Mucosa of rectum (tissue), 2 donors: Measurements from ENCODE around the gene UBXN1.

Source experiments
- H3K27ac ChIP-seq, 2 donors: one replicate each; pipeline ENCODE4 v1.7.0; 2013; ENCODE audit warnings: inconsistent platforms in 2 of 2, low read depth in 2 of 2, low read length in 2 of 2
- H3K27me3 ChIP-seq, 2 donors: one replicate each; pipeline ENCODE4 v1.7.0; 2013; ENCODE audit warnings: low read length in 2 of 2; ENCODE audit not compliant: control insufficient read depth in 2 of 2, insufficient read depth in 2 of 2
- H3K36me3 ChIP-seq, 2 donors: one replicate each; pipeline ENCODE4 v1.7.0; 2013; ENCODE audit warnings: low read length in 2 of 2; ENCODE audit not compliant: control insufficient read depth in 2 of 2, insufficient read depth in 2 of 2
- H3K4me1 ChIP-seq, 2 donors: one replicate each; pipeline ENCODE4 v1.7.0; 2013; ENCODE audit warnings: low read length in 2 of 2, mild to moderate bottlenecking in 1 of 2; ENCODE audit not compliant: control insufficient read depth in 2 of 2, insufficient read depth in 2 of 2
- H3K4me3 ChIP-seq, 2 donors: one replicate each; pipeline ENCODE4 v1.7.0; 2013; ENCODE audit warnings: low read length in 2 of 2
- H3K9ac ChIP-seq, 2 donors: one replicate each; pipeline ENCODE4 v1.7.0; 2013; ENCODE audit warnings: low read length in 2 of 2, low read depth in 1 of 2, mild to moderate bottlenecking in 1 of 2
- H3K9me3 ChIP-seq, 2 donors: one replicate each; pipeline ENCODE4 v1.7.0; 2013; ENCODE audit warnings: low read length in 2 of 2; ENCODE audit not compliant: control insufficient read depth in 2 of 2
- donor health status: healthy.
- donor health status: Normal muscosa, but diverticular disease.

Gene UBXN1

GRCh38 chr11:62646825-62647608 is 31.9 kb downstream of the UBXN1 start:
- H3K36me3 ChIP-seq = peaks cover 12 to 30% of the 10 kb centered on the region in 2 donors
- H3K4me3 ChIP-seq = peak overlapping the region; percentile 1 to 6
- peaks cover 16 to 20% of the 10 kb centered on the region in 2 donors for H3K4me1 ChIP-seq
- H3K9ac ChIP-seq = no peak overlapping the region
- H3K9me3 ChIP-seq = no peaks in the 10 kb centered on the region
- no peaks in the 10 kb centered on the region for H3K27me3 ChIP-seq
- H3K27ac ChIP-seq = no peak overlapping the region

- Histone ChIP-seq H3K9me3 (no peaks in the 10 kb centered on the region), H3K9ac (peak within 1 kb of the TSS; percentile 84 to 85), H3K27me3 (no peaks in the 10 kb centered on the region), H3K36me3 (peaks cover 12 to 30% of the 10 kb centered on the region in 2 donors), H3K27ac (peak within 1 kb of the TSS; percentile 70 to 91), H3K4me3 (peak within 1 kb of the TSS; percentile 72 to 94), H3K4me1 (peaks cover 11 to 16% of the 10 kb centered on the region in 2 donors)
Observed at GRCh38 chr11:62645946-62646824, 32.7 kb downstream of the UBXN1 start, which contains the start of gene GANAB. Gene GANAB (minus strand): TSS chr11:62646613. CDS start chr11:62646599, 14 bp downstream.

- H3K27me3 ChIP-seq = no peaks in the 10 kb centered on the region
- H3K9me3 ChIP-seq = no peaks in the 10 kb centered on the region
- H3K4me3 ChIP-seq = peak overlapping the region; percentile 72 to 94
- H3K9ac ChIP-seq = peak overlapping the region; percentile 84 to 85
- H3K27ac ChIP-seq = peak overlapping the region; percentile 70 to 91
- peaks cover 12 to 30% of the 10 kb centered on the region in 2 donors for H3K36me3 ChIP-seq
- H3K4me1 ChIP-seq = peaks cover 11 to 16% of the 10 kb centered on the region in 2 donors
Observed at GRCh38 chr11:62645671-62645945, 33.3 kb downstream of the UBXN1 start.

- Histone ChIP-seq H3K27me3 (no peaks in the 10 kb centered on the region), H3K4me1 (peaks cover 11 to 16% of the 10 kb centered on the region in 2 donors), H3K36me3 (peaks cover 11 to 27% of the 10 kb centered on the region in 2 donors), H3K9ac (no peak overlapping the region), H3K4me3 (no peak overlapping the region), H3K27ac (no peak overlapping the region), H3K9me3 (no peaks in the 10 kb centered on the region)
Observed at GRCh38 chr11:62644220-62644619, 34.7 kb downstream of the UBXN1 start.

GRCh38 chr11:62632492-62632891 is 46.4 kb downstream of the UBXN1 start:
- Histone ChIP-seq H3K27ac (no peak overlapping the region), H3K9ac (no peak overlapping the region), H3K4me1 (no peaks in the 10 kb centered on the region), H3K4me3 (no peak overlapping the region), H3K9me3 (no peaks in the 10 kb centered on the region), H3K36me3 (peaks cover 54 to 78% of the 10 kb centered on the region in 2 donors), H3K27me3 (no peaks in the 10 kb centered on the region)

- Histone ChIP-seq H3K9me3 (no peaks in the 10 kb centered on the region), H3K27ac (no peak overlapping the region), H3K9ac (no peak overlapping the region), H3K27me3 (no peaks in the 10 kb centered on the region), H3K4me3 (no peak overlapping the region), H3K4me1 (no peaks in the 10 kb centered on the region), H3K36me3 (peaks cover 56 to 69% of the 10 kb centered on the region in 2 donors)
Observed at GRCh38 chr11:62627713-62628112, 51.2 kb downstream of the UBXN1 start.
